Nephron (organoid): ENCODE measurements around the gene DMBT1.

Source experiments
- H3K27ac Mint-ChIP-seq, 3 experiments: 2 replicates each; pipeline ENCODE4 v1.8.0; 2020; ENCODE audit warnings: mixed read lengths in 3 of 3, mild to moderate bottlenecking in 2 of 3, moderate library complexity in 1 of 3
- H3K27me3 Mint-ChIP-seq: 2 replicates; pipeline ENCODE4 v1.8.0; 2021; ENCODE audit warnings: low read depth, mild to moderate bottlenecking, moderate library complexity, mixed read lengths
- H3K36me3 Mint-ChIP-seq: 2 replicates; pipeline ENCODE4 v1.8.0; 2020; ENCODE audit warnings: low read depth, mixed read lengths
- H3K4me1 Mint-ChIP-seq: 2 replicates; pipeline ENCODE4 v1.8.0; 2020; ENCODE audit warnings: mixed read lengths
- H3K4me3 Mint-ChIP-seq, 3 experiments: 2 replicates each; pipeline ENCODE4 v1.8.0; 2020; ENCODE audit warnings: mild to moderate bottlenecking in 3 of 3, mixed read lengths in 3 of 3, moderate library complexity in 2 of 3
- H3K9me3 Mint-ChIP-seq: 2 replicates; pipeline ENCODE4 v1.8.0; 2020; ENCODE audit warnings: mixed read lengths
- CTCF ChIP-seq, 3 experiments: fragments of 200-600 bp; sonication (generic); IDR thresholded peaks; one replicate each; pipeline ENCODE4 v1.5.0; 2021; ENCODE audit warnings: antibody characterized with exemption in 3 of 3; ENCODE audit not compliant: unreplicated experiment in 3 of 3

Gene DMBT1

DNA sequence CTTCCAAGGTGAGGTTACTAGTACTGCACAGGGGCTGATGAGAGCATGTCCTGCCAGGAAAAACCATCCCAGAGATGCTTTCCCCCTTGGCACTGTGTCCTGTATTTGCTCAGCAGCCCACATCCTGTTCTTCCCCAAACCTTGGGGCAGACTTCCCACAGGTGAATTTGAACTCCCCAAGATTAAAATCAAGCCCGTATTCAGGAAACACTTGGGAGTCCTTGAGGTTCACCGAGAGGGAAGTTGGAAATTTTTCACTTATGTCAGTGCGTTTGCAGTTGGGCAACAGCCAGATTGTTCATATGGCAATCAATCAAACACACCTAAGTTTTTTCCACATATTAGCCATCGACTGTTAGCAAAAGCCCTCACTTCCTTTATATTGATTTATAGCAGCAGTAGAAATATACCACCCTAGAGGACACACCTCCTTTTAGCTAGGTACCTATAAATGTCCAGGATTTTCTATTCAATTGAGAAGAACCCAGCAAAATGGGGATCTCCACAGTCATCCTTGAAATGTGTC is at the start of gene DMBT1:
TSS of gene DMBT1 (plus strand) at position 476 of the 526 bp plus-strand sequence. CDS start at position 493, 17 bp downstream.
- Mint-ChIP-seq H3K9me3 (peaks cover 2% of the 10 kb centered on the region), H3K36me3 (no peaks in the 10 kb centered on the region), H3K27ac (no peak within 1 kb of the TSS), H3K4me1 (peaks cover under 1% of the 10 kb centered on the region), H3K4me3 (no peak within 1 kb of the TSS), H3K27me3 (peaks cover 59% of the 10 kb centered on the region)
- no peak for TF ChIP-seq CTCF (IDR thresholded peaks at IDR 0.05; ENCODE audit: unreplicated experiment in 3 of 3)

DNA sequence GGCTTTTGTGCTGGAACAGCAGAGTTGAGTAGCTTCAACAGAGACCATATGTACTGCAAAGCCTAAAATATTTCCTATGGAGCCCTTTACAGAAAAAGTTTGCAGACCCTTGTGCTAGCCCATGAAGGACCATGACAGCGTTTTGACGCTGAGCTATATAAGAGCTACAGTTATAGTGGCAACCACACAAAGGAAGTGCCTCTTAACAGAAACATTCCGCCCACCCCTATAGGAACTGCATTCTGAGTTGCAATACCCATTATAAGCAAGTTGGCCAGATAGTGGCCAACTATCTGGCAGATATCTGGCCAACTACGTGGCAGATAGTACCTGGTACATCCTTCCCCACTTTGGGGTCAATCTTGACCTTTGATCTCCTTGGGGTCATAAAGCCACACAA is 47.5 kb upstream of the DMBT1 start:
- no peak overlapping the region for H3K4me3 Mint-ChIP-seq
- no peak for TF ChIP-seq CTCF (IDR thresholded peaks at IDR 0.05; ENCODE audit: unreplicated experiment in 3 of 3)
- H3K27me3 Mint-ChIP-seq: no peaks in the 10 kb centered on the region
- H3K4me1 Mint-ChIP-seq: peaks cover 30% of the 10 kb centered on the region
- H3K36me3 Mint-ChIP-seq: no peaks in the 10 kb centered on the region
- no peak overlapping the region for H3K27ac Mint-ChIP-seq
- no peaks in the 10 kb centered on the region for H3K9me3 Mint-ChIP-seq

GRCh38 chr10:122514045-122514840 is 46.3 kb upstream of the DMBT1 start:
- no peak overlapping the region for H3K27ac Mint-ChIP-seq
- H3K4me1 Mint-ChIP-seq: peaks cover 18% of the 10 kb centered on the region
- H3K36me3 Mint-ChIP-seq: no peaks in the 10 kb centered on the region
- H3K27me3 Mint-ChIP-seq: no peaks in the 10 kb centered on the region
- no peak overlapping the region for H3K4me3 Mint-ChIP-seq
- no peak for TF ChIP-seq CTCF (IDR thresholded peaks at IDR 0.05; ENCODE audit: unreplicated experiment in 3 of 3)
- H3K9me3 Mint-ChIP-seq: no peaks in the 10 kb centered on the region

DNA sequence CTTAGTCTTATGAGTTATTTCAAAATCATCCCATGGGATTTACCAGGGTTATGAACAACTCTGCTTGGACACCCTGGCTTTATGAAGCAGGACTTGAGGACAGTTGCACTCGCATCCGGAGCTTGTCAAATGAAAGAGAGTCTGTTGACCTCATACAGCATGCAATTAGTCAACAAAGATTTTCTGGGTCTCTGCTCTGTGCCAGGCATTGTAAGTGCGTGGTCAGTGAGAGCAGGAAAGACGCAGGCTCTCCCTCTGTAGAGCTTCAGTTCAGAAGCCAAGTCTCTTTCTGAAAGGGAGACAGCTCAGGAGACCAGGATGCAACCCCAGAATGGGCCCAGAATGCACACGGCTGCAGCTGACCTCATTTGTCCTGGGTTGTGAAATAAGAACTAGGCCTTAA is 45.5 kb upstream of the DMBT1 start:
- Mint-ChIP-seq H3K27me3 (no peaks in the 10 kb centered on the region), H3K4me3 (no peak overlapping the region), H3K27ac (no peak overlapping the region), H3K4me1 (peaks cover 14% of the 10 kb centered on the region), H3K36me3 (no peaks in the 10 kb centered on the region), H3K9me3 (no peaks in the 10 kb centered on the region)
- TF ChIP-seq CTCF (IDR thresholded peaks at IDR 0.05; ENCODE audit: unreplicated experiment in 3 of 3): no peak

- Mint-ChIP-seq H3K4me1 (peaks cover 9% of the 10 kb centered on the region), H3K36me3 (no peaks in the 10 kb centered on the region), H3K27me3 (no peaks in the 10 kb centered on the region), H3K27ac (no peak overlapping the region), H3K4me3 (no peak overlapping the region), H3K9me3 (no peaks in the 10 kb centered on the region)
- TF ChIP-seq CTCF (IDR thresholded peaks at IDR 0.05; ENCODE audit: unreplicated experiment in 3 of 3): no peak
Measured at GRCh38 chr10:122515588-122516231, 44.8 kb upstream of the DMBT1 start.
